SH-SY5Y (cell line): ENCODE data around the gene BACE2.

Source experiments
- GATA2 ChIP-seq: IDR thresholded peaks from 2 replicates; pipeline ENCODE4 v1.6.1; 2011; ENCODE audit warnings: mild to moderate bottlenecking, low read depth, low read length
- GATA3 ChIP-seq: IDR thresholded peaks from 2 replicates; pipeline ENCODE4 v1.6.1; 2011; ENCODE audit warnings: low read depth, mild to moderate bottlenecking, low read length, moderate library complexity

- no peak for TF ChIP-seq GATA2
- TF ChIP-seq GATA3, result no peak
These were observed 2.8 kb upstream of the BACE2 start for GRCh38 chr21:41164981-41165655.
